Choroid plexus epithelial cell (primary cell): ENCODE measurements around the gene SHLD2.

Experiments used
- DNase-seq: peaks from one replicate; pipeline ENCODE4 v3.0.0-alpha.2; 2010; ENCODE audit warnings: low read depth
- H3K4me3 ChIP-seq: 2 replicates; pipeline ENCODE4 v1.5.1; 2011; ENCODE audit warnings: low read depth, mild to moderate bottlenecking, control low read depth, low read length, moderate library complexity
- TF ChIP-seq, protein P1 (sequence below): conservative IDR thresholded peaks from 2 replicates; pipeline ENCODE4 v1.5.1; 2011; ENCODE audit warnings: low read depth, mild to moderate bottlenecking, control low read depth, inconsistent platforms, low read length, moderate library complexity

The SHLD2 gene, protein sequence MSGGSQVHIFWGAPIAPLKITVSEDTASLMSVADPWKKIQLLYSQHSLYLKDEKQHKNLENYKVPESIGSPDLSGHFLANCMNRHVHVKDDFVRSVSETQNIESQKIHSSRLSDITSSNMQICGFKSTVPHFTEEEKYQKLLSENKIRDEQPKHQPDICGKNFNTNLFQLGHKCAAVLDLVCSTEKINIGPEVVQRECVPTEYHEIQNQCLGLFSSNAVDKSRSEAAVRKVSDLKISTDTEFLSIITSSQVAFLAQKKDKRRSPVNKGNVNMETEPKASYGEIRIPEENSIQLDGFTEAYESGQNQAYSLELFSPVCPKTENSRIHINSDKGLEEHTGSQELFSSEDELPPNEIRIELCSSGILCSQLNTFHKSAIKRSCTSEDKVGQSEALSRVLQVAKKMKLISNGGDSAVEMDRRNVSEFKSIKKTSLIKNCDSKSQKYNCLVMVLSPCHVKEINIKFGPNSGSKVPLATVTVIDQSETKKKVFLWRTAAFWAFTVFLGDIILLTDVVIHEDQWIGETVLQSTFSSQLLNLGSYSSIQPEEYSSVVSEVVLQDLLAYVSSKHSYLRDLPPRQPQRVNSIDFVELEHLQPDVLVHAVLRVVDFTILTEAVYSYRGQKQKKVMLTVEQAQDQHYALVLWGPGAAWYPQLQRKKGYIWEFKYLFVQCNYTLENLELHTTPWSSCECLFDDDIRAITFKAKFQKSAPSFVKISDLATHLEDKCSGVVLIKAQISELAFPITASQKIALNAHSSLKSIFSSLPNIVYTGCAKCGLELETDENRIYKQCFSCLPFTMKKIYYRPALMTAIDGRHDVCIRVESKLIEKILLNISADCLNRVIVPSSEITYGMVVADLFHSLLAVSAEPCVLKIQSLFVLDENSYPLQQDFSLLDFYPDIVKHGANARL

DNA sequence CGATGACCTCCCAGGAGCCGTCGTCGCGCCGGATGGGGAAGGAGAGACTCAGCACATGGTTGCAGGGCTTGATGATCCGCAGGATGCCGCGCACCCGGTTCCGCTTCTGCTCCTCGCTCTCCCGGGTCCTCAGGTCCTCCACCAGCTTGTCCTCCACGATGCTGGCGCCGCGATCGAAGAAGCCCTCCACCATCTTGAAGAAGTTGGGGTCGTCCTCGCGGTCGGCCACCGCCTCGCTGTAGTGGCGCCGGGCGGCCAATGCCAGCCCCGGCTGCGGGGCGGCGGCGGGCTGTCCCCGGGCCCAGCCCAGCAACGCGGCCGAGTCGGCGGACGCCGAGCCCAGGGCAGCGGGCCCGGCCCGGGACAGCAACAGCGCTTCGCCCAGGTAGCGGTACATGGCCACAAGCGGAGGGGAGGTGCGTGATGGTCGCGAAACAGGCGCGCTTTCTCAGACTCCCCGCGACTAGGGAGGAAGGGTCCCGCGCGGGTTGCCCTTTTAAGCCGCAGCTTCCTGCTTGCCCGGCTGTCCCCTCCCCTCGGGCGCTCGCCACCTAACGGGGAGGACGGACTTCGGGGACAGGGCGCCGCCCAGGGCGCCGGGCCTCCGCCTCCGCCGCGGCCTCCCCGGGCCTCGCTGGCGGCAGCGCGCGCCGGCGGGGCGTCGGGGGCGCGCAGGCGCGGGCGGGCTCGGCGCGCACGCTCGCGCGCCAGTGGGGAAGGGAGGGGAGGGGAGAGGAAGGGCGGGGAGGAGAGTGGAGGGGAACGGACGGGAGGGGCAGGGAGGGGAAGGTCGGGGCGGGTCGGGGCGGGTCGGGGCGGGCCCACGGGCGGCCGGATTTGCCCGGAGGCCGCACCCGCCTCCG is at the start of gene SHLD2, which contains the start of gene GLUD1:
Gene SHLD2 (plus strand): TSS at position 834 of the 863 bp plus-strand sequence. CDS start 56,149 bp downstream, outside the sequence.
Gene GLUD1 (minus strand): TSS at position 471 of the 863 bp plus-strand sequence. CDS start 74 bp downstream, at position 397.
- TF ChIP-seq, protein P1, sequence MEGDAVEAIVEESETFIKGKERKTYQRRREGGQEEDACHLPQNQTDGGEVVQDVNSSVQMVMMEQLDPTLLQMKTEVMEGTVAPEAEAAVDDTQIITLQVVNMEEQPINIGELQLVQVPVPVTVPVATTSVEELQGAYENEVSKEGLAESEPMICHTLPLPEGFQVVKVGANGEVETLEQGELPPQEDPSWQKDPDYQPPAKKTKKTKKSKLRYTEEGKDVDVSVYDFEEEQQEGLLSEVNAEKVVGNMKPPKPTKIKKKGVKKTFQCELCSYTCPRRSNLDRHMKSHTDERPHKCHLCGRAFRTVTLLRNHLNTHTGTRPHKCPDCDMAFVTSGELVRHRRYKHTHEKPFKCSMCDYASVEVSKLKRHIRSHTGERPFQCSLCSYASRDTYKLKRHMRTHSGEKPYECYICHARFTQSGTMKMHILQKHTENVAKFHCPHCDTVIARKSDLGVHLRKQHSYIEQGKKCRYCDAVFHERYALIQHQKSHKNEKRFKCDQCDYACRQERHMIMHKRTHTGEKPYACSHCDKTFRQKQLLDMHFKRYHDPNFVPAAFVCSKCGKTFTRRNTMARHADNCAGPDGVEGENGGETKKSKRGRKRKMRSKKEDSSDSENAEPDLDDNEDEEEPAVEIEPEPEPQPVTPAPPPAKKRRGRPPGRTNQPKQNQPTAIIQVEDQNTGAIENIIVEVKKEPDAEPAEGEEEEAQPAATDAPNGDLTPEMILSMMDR: no peak
- H3K4me3 ChIP-seq: peak within 1 kb of the TSS; percentile 86
- peak; percentile 84 for DNase-seq

DNA sequence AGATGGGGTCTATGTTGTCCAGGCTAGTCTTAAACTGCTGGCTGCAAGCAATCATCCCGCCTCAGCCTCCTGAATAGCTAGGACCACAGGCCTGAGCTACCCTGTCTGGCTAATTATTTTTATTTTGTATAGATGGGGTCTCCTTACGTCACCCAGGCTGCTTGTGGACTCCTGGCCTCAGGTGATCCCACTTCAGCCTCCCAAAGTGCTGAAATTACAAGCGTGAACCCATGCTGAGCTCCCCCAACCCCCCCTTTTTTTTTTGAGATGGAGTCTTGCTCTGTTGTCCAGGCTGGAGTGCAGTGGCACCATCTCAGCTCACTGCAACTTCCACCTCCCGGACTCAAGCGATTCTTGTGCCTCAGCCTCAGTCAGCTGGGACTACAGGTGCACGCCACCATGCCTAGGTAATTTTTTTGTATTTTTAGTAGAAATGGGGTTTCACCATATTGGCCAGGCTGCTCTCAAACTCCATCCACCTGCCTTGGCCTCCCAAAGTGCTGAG is 49.5 kb upstream of the SHLD2 start:
- no peak overlapping the region for H3K4me3 ChIP-seq
- no peak for DNase-seq
- TF ChIP-seq, protein P1: no peak

DNA sequence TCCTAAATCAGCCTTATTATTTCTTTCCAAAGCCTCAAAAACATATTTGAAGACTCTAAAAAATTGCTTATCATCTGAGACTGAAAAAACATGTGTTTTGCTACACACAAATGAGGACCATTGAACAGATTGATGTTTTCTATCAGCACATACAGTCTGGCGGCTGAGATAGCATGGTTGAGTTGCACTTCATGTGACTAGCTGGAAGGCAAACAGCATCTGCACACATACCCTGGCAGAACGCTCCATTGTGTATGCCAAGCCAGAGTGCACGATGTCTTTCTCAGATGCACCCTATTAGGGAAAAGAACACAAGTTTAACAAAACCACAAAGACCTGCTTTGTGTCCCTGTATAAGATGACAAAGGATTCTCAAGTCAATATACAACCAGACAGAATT is 41.9 kb upstream of the SHLD2 start:
- TF ChIP-seq, protein P1: no peak
- no peak overlapping the region for H3K4me3 ChIP-seq
- no peak for DNase-seq

DNA sequence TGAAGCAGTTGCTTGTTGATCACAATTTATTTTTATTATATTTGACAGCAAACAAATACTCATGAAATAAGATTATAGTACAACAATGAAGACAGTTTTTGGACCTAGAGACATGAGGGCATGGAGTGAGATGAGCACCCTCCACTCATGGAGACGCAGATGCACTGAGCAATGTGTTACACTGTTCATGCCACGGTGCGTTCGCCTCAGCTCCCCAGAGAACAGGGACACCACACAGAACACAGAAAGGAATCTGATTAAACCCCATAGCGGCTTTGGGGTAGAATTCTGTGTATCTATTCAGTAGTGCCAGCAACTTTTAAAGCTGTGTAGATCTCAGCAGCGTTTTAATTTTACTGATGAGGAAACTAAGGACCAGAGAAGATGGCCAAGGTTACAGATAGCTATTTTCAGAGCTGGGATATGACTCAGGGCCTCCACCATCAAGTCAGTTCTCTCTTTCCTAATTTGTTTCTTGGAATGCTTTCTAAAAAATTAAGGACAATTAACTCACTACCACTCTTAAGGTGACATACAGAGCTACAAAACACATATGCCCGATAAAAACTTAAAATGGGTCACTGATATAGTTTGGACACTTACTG is 41.3 kb upstream of the SHLD2 start:
- no peak for DNase-seq
- TF ChIP-seq, protein P1: no peak

DNA sequence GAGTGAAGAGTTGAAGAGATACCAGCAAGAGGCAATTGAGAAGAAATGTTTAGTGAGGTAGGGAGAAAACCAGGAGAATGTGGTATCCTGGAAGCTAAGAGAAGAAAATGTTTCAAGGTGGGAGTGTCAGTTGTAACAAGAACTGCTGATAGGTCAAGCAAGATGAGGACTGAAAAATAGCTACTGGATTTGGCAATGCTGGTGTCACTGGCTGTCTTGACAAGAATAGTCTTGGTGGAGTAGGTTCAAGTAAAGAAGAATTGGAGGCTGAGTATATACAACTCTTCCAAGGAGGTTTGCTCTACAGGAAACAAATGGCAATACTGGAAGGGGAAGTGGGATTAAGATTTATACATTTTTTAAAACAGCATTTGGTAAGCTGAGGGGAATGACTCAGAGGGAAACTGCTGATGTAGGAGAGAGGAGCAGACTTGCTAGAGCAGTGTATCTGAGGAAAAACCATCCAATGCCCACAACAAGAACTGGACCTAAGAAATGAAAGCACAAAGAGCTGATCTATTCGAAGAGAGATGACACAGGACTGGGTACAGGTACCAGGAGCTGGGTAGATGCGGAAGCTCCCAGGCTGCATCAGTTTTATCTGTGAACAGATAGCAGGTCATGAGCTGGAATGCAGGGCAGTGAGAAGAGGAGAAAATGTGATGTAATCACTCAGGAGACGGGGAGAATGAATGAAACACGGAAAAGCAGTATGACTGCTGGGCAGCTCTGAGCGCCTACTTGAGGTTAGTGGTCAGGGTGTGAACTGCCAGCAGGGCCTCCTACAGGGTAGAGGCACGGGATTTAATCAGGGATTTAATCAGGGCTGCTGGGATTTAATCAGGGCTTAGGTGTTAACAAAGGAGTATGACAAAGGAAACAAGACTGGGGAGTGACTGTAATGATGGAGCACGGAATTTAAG is 40.4 kb upstream of the SHLD2 start:
- no peak overlapping the region for H3K4me3 ChIP-seq
- DNase-seq: peak; percentile 83
- TF ChIP-seq, protein P1: peak; percentile 72

More for the DNA sequence above, 41.3 kb upstream of the SHLD2 start:
- H3K4me3 ChIP-seq: no peak overlapping the region
